Measurements from ENCODE around the gene TUBA8.

Gene TUBA8

DNA sequence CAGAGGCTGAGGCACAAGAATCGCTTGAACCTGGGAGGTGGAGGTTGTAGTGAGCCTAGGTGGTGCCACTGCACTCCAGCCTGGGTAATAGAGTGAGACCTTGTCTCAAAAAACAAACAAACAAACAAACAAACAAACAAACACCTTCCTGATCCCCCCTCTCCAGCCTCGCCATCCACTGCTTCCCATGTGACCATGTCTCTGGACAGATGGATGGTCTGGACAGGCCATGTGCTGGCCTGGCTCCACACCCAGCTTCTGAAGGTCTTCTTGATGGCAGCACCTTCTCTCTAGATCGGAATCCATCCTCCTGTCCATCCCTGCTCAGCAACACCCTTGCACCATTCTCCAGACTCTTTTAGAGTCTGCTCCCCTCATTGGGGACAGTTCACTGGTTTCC, 43.5 kb upstream of the TUBA8 start:
- ATAC-seq = no peak
- TF ChIP-seq ZNF70 (CRISPR knock-in tag; IDR thresholded peaks at IDR 0.05) (no peak), OSR1 (CRISPR knock-in tag; IDR thresholded peaks at IDR 0.05) (no peak), ZFP30 (CRISPR knock-in tag; IDR thresholded peaks at IDR 0.05) (no peak), ZNF8 (CRISPR knock-in tag; IDR thresholded peaks at IDR 0.05) (no peak), TCF4 (CRISPR knock-in tag; IDR thresholded peaks at IDR 0.05; ENCODE audit: borderline replicate concordance) (no peak), BACH2 (CRISPR knock-in tag; IDR thresholded peaks at IDR 0.05; ENCODE audit: borderline replicate concordance) (no peak), CREB5 (CRISPR knock-in tag; IDR thresholded peaks at IDR 0.05; ENCODE audit: low read depth) (no peak), SNAI2 (CRISPR knock-in tag; IDR thresholded peaks at IDR 0.05) (no peak), ARNTL (CRISPR knock-in tag; IDR thresholded peaks at IDR 0.05; ENCODE audit: borderline replicate concordance, low read depth) (no peak), PPARA (CRISPR knock-in tag; IDR thresholded peaks at IDR 0.05; ENCODE audit: borderline replicate concordance) (no peak), ZNF565 (CRISPR knock-in tag; conservative IDR thresholded peaks at IDR 0.05; ENCODE audit: low read depth) (no peak), ZC3H10 (CRISPR knock-in tag; IDR thresholded peaks at IDR 0.05) (no peak), RARB (CRISPR knock-in tag; IDR thresholded peaks at IDR 0.05) (no peak), GLIS3 (CRISPR knock-in tag; IDR thresholded peaks at IDR 0.05) (no peak)
- TF ChIP-seq, protein P1, sequence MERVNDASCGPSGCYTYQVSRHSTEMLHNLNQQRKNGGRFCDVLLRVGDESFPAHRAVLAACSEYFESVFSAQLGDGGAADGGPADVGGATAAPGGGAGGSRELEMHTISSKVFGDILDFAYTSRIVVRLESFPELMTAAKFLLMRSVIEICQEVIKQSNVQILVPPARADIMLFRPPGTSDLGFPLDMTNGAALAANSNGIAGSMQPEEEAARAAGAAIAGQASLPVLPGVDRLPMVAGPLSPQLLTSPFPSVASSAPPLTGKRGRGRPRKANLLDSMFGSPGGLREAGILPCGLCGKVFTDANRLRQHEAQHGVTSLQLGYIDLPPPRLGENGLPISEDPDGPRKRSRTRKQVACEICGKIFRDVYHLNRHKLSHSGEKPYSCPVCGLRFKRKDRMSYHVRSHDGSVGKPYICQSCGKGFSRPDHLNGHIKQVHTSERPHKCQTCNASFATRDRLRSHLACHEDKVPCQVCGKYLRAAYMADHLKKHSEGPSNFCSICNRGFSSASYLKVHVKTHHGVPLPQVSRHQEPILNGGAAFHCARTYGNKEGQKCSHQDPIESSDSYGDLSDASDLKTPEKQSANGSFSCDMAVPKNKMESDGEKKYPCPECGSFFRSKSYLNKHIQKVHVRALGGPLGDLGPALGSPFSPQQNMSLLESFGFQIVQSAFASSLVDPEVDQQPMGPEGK (CRISPR knock-in tag; IDR thresholded peaks at IDR 0.05; ENCODE audit: borderline replicate concordance) = no peak

DNA sequence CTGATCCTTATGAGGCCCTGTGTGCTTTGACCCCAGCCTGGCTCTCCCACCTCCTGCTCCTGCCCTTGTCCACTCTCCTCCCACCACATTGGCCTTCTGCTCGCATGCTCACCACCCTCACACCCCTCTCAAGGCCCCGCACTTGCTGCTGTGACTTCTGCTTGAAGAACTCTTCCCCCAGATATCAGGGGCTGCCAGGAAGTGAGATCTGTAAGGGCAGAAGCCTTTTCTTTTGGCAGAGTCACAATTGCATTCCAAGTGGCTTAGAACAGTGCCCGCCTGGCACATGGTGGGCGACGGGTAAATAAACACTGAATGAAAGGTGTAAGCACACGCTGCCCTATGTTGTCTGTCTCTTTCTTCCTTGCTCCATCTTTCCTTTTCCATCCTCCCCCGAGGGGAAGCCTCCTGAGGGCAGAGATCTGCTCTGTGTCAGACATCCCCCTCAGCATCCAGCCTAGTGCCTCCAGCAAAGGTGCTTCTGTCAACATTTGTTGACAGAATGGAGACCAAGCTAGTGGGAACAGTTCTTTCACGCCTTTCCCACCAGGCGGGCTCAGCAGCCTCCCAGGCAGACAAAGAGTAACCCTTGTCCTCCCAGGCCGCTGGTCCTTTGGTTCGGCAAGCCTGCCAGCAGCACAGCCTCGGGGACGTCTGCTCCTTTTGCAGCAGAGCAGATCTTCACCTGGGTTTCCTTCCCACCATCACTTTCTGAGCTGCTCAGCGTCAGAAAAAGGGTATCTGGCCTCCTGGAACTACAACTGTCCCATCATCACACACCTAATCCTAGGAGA, 42.9 kb upstream of the TUBA8 start:
- ATAC-seq = no peak
- TF ChIP-seq ZFP3 (CRISPR knock-in tag; IDR thresholded peaks at IDR 0.05) (no peak), POU6F1 (CRISPR knock-in tag; IDR thresholded peaks at IDR 0.05; ENCODE audit: borderline replicate concordance, low read depth) (no peak), PPARA (CRISPR knock-in tag; IDR thresholded peaks at IDR 0.05; ENCODE audit: borderline replicate concordance) (no peak), ZNF8 (CRISPR knock-in tag; IDR thresholded peaks at IDR 0.05) (no peak), ARNTL (CRISPR knock-in tag; IDR thresholded peaks at IDR 0.05; ENCODE audit: borderline replicate concordance, low read depth) (no peak), ZNF70 (CRISPR knock-in tag; IDR thresholded peaks at IDR 0.05) (no peak), BACH2 (CRISPR knock-in tag; IDR thresholded peaks at IDR 0.05; ENCODE audit: borderline replicate concordance) (no peak), RARB (CRISPR knock-in tag; IDR thresholded peaks at IDR 0.05) (no peak)
- TF ChIP-seq, protein P1 (CRISPR knock-in tag; IDR thresholded peaks at IDR 0.05; ENCODE audit: borderline replicate concordance) = no peak
- TF ChIP-seq, protein P2, sequence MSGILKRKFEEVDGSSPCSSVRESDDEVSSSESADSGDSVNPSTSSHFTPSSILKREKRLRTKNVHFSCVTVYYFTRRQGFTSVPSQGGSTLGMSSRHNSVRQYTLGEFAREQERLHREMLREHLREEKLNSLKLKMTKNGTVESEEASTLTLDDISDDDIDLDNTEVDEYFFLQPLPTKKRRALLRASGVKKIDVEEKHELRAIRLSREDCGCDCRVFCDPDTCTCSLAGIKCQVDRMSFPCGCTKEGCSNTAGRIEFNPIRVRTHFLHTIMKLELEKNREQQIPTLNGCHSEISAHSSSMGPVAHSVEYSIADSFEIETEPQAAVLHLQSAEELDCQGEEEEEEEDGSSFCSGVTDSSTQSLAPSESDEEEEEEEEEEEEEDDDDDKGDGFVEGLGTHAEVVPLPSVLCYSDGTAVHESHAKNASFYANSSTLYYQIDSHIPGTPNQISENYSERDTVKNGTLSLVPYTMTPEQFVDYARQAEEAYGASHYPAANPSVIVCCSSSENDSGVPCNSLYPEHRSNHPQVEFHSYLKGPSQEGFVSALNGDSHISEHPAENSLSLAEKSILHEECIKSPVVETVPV (CRISPR knock-in tag; IDR thresholded peaks at IDR 0.05) = no peak

DNA sequence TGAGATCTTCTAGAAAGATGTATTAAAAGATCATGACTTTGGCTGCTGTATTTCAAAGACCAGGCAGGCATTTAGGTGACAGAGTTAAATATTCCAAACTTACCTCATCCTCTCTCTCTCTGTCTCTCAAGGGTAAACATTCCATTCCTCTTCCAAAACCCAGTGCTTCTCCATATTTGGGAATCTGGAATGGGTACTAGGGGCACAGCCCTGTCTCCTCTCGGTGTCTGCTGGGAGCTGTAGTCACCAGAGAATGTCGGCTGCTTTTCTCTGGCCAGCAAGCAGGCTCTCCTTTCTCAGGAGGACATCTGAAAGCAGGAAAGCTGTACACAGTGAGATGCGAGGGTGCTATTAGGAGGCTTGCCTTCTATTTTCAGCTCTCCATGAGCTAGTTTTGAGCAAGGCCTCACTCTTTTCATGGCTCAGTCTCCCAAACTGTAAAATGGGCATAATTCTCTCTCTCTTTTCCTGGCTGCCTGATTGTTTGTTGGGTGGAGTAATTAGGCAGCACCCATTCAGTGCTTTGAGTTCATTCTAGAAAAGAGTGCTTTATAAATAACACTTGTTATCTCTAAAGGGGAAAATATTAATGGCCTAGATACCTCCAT, 42.1 kb upstream of the TUBA8 start:
- peak; percentile 58; the same call in 2 of the 3 replicates for ATAC-seq
- TF ChIP-seq, protein P1 (CRISPR knock-in tag; IDR thresholded peaks at IDR 0.05; ENCODE audit: borderline replicate concordance) = no peak
- TF ChIP-seq POU6F1 (CRISPR knock-in tag; IDR thresholded peaks at IDR 0.05; ENCODE audit: borderline replicate concordance, low read depth) (no peak), ISL1 (CRISPR knock-in tag; IDR thresholded peaks at IDR 0.05) (no peak), CREB5 (CRISPR knock-in tag; IDR thresholded peaks at IDR 0.05; ENCODE audit: low read depth) (no peak), CSDC2 (CRISPR knock-in tag; IDR thresholded peaks at IDR 0.05) (no peak), TCF4 (CRISPR knock-in tag; IDR thresholded peaks at IDR 0.05; ENCODE audit: borderline replicate concordance) (no peak)
- TF ChIP-seq, protein P2 (CRISPR knock-in tag; IDR thresholded peaks at IDR 0.05) = no peak
